Muscle of arm (tissue), 14 donors: ENCODE results near the gene PER1. TPM values are rescaled to one million over a fixed set of nuclear protein-coding genes. Genes with fewer than 3 reads are reported as not detected.

ENCODE experiments used
- DNase-seq: peaks from one replicate; pipeline ENCODE4 v3.0.0-alpha.2; 2013
- long read RNA-seq, 11 donors: transcript quantifications; one replicate each; lab custom pipeline, GENCODE V29; 2026
- polyA plus RNA-seq, 12 donors: library from polyadenylated mRNA; unstranded; fragments of 120-200 nt; gene quantifications; one replicate each; pipeline ENCODE4 v1.2.1, GENCODE V29; 2013; ENCODE audit not compliant: insufficient read length in 12 of 12

The PER1 gene
- polyA plus RNA-seq: 100 to 1,000 TPM in 1 of 12 donors, 10 to 100 TPM in 10, not detected in 1; 27.4 to 159 (median 47.2) TPM
- long read RNA-seq, donor 1, partial matches to known transcripts: 0 of 4 reads
- long read RNA-seq, donor 1, other reads (novel, unspliced or antisense): 0 of 4 reads
- long read RNA-seq, donor 2, partial matches to known transcripts: 0 of 6 reads
- long read RNA-seq, donor 2, other reads (novel, unspliced or antisense): 0 of 6 reads
- long read RNA-seq, donor 3, partial matches to known transcripts: 0 of 4 reads
- long read RNA-seq, donor 3, other reads (novel, unspliced or antisense): 0 of 4 reads
- long read RNA-seq, donor 4, partial matches to known transcripts: 0 of 7 reads
- long read RNA-seq, donor 4, other reads (novel, unspliced or antisense): 0 of 7 reads
- long read RNA-seq, donor 5, partial matches to known transcripts: 0 of 9 reads
- long read RNA-seq, donor 5, other reads (novel, unspliced or antisense): 0 of 9 reads
- long read RNA-seq, donor 6, partial matches to known transcripts: 0 of 5 reads
- long read RNA-seq, donor 6, other reads (novel, unspliced or antisense): 0 of 5 reads
- long read RNA-seq, donor 7, partial matches to known transcripts: 0 of 5 reads
- long read RNA-seq, donor 7, other reads (novel, unspliced or antisense): 0 of 5 reads
- long read RNA-seq, donor 8, partial matches to known transcripts: 6 of 11 reads
- long read RNA-seq, donor 8, other reads (novel, unspliced or antisense): 0 of 11 reads
- long read RNA-seq, donor 9, partial matches to known transcripts: 0 of 2 reads
- long read RNA-seq, donor 9, other reads (novel, unspliced or antisense): 0 of 2 reads
- long read RNA-seq, donor 10, partial matches to known transcripts: 0 of 6 reads
- long read RNA-seq, donor 10, other reads (novel, unspliced or antisense): 0 of 6 reads
- long read RNA-seq, donor 11, partial matches to known transcripts: 0 of 3 reads
- long read RNA-seq, donor 11, other reads (novel, unspliced or antisense): 0 of 3 reads

GRCh38 chr17:8152112-8152775, at the start of gene PER1:
PER1 (minus strand) TSS chr17:8152404; CDS start chr17:8150706, 1,698 bp downstream.
- peak; percentile 86 for DNase-seq

- DNase-seq: peak; percentile 92
These were observed 40.0 kb upstream of the PER1 start for GRCh38 chr17:8192070-8192815.

- no peak for DNase-seq
These were observed 38.3 kb upstream of the PER1 start for GRCh38 chr17:8190506-8190905.

GRCh38 chr17:8189711-8190477, 37.7 kb upstream of the PER1 start, which contains the start of gene BORCS6:
BORCS6 (minus strand) TSS chr17:8190180; CDS start chr17:8190140, 40 bp downstream.
- DNase-seq: peak; percentile 96

- DNase-seq: no peak
These were observed 37.0 kb upstream of the PER1 start for GRCh38 chr17:8189041-8189710.

GRCh38 chr17:8188263-8188839, 36.1 kb upstream of the PER1 start:
- DNase-seq: no peak

GRCh38 chr17:8187517-8188262, 35.5 kb upstream of the PER1 start:
- DNase-seq: peak; percentile 99

GRCh38 chr17:8186787-8187516, 34.7 kb upstream of the PER1 start:
- DNase-seq: peak; percentile 98

- no peak for DNase-seq
These were observed 34.2 kb upstream of the PER1 start for GRCh38 chr17:8186446-8186786.

GRCh38 chr17:8185582-8186445, 33.6 kb upstream of the PER1 start:
- peak; percentile 90 for DNase-seq

GRCh38 chr17:8176998-8177731, 25.0 kb upstream of the PER1 start:
- DNase-seq: no peak

- DNase-seq: peak; percentile 94
These were observed 24.2 kb upstream of the PER1 start, which contains the start of gene TMEM107 for GRCh38 chr17:8176197-8176940. TMEM107 (minus strand) TSS chr17:8176380; CDS start chr17:8176286, 94 bp downstream.

- no peak for DNase-seq
These were observed 23.6 kb upstream of the PER1 start for GRCh38 chr17:8175795-8176196.

GRCh38 chr17:8173871-8174322, 21.7 kb upstream of the PER1 start:
- DNase-seq: no peak
